Measurements from ENCODE around the gene DDX39B.

The DDX39B gene

GRCh38 chr6:31575335-31575901 is 33.6 kb upstream of the DDX39B start, which contains the start of gene TNF:
Gene TNF (plus strand): TSS chr6:31575565. CDS start chr6:31575742, 177 bp downstream.
- DNase-seq = no peak

GRCh38 chr6:31574106-31575061 is 32.6 kb upstream of the DDX39B start:
- DNase-seq = no peak

- DNase-seq = no peak
Measured at GRCh38 chr6:31573239-31574105, 31.7 kb upstream of the DDX39B start.

GRCh38 chr6:31572041-31572911 is 30.5 kb upstream of the DDX39B start, which contains the start of gene LTA:
Gene LTA (plus strand): TSS chr6:31572289. CDS start chr6:31572743, 454 bp downstream.
- no peak for DNase-seq

- no peak for DNase-seq
Measured at GRCh38 chr6:31569861-31570536, 28.2 kb upstream of the DDX39B start.

- no peak for DNase-seq
Measured at GRCh38 chr6:31568537-31568961, 26.7 kb upstream of the DDX39B start.

GRCh38 chr6:31567531-31568370 is 25.9 kb upstream of the DDX39B start:
- DNase-seq = no peak

GRCh38 chr6:31560697-31561058 is 18.9 kb upstream of the DDX39B start:
- DNase-seq = no peak

GRCh38 chr6:31559958-31560696 is 18.3 kb upstream of the DDX39B start:
- peak; percentile 80 for DNase-seq

GRCh38 chr6:31559606-31559957 is 17.8 kb upstream of the DDX39B start:
- no peak for DNase-seq

GRCh38 chr6:31558631-31559500 is 17.1 kb upstream of the DDX39B start:
- peak; percentile 10 for DNase-seq

GRCh38 chr6:31558318-31558625 is 16.5 kb upstream of the DDX39B start:
- no peak for DNase-seq

GRCh38 chr6:31557443-31558317 is 15.9 kb upstream of the DDX39B start:
- no peak for DNase-seq

GRCh38 chr6:31556307-31556706 is 14.5 kb upstream of the DDX39B start:
- DNase-seq = no peak

GRCh38 chr6:31551371-31551770 is 9.6 kb upstream of the DDX39B start:
- peak; percentile 46 for DNase-seq

GRCh38 chr6:31548544-31548873 is 6.7 kb upstream of the DDX39B start:
- no peak for DNase-seq

- no peak for DNase-seq
Measured at GRCh38 chr6:31547727-31548543, 6.1 kb upstream of the DDX39B start.

All from HCEC 1CT (cell line).